ENCODE data around the gene HSF2BP. TPM values are rescaled to one million over a fixed set of nuclear protein-coding genes. Genes with fewer than 3 reads are reported as not detected.
"Not testable (repeated sequence)": the region's sequence is repeated elsewhere in the genome, so short reads cannot be mapped to it uniquely, and the experiment has no call there.

The HSF2BP gene
- total and polyA plus RNA-seq, 5 donors, result 0.18 to 0.42 (median 0.34) TPM

DNA sequence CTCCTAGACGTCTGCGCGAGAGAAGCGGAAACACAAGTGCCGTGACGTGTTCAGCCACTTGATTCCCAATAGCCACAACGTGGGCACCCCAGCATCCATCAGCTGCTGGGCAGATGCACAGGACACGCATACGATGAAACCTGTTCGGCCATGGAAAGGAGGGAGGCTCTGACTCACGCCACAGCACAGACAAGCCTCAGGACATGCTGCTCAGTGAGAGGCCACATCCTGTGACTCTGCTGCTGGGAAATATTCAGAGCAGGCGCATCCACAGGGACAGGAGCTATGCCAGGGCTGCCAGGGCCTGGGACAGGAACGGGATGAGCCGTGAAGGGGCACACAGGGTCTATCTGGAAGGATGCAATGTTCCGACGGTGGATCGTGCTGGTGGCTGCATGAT lies 171.1 kb downstream of the HSF2BP start:
- H3K27ac ChIP-seq (ENCODE audit: low read length); intact Hi-C loops (cut with DNase I); H3K9me3 ChIP-seq (ENCODE audit: control insufficient read depth, low read length); ATAC-seq; DNase-seq; H3K27me3 ChIP-seq (ENCODE audit: control insufficient read depth, insufficient read depth); H3K4me3 ChIP-seq (ENCODE audit: low read length); H3K4me1 ChIP-seq (ENCODE audit: control insufficient read depth, insufficient read depth, low read length): not testable (repeated sequence)
- no CpG with 5 or more reads among the region's 17 CpGs for WGBS

DNA sequence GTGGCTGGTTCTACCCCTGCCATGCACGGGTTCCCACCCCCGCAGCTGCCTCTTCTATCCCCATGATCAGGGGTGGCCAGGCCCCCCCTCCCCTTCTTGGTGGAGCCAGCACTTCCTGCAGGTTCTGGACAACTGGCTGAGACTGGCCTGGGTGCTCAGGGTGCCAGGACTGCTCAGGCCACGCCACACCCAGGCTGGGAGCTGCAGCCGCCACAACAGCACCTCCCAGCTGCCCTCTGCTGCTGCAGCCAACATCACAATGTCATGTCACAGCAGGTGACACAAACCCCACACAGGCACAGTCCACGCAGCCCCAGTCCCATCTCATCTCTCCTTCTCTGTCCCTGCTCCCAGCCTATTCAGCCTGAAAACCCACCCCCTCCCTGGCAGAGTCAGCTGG lies 173.2 kb downstream of the HSF2BP start:
- H3K4me1 ChIP-seq (ENCODE audit: control insufficient read depth, insufficient read depth, low read length); H3K27ac ChIP-seq (ENCODE audit: low read length); H3K4me3 ChIP-seq (ENCODE audit: low read length); H3K9me3 ChIP-seq (ENCODE audit: control insufficient read depth, low read length); intact Hi-C loops (cut with DNase I); H3K27me3 ChIP-seq (ENCODE audit: control insufficient read depth, insufficient read depth); DNase-seq: not testable (repeated sequence)
- peak in 1 of 2 donors; percentile 39 for ATAC-seq
- WGBS, result no CpG with 5 or more reads among the region's 5 CpGs

DNA sequence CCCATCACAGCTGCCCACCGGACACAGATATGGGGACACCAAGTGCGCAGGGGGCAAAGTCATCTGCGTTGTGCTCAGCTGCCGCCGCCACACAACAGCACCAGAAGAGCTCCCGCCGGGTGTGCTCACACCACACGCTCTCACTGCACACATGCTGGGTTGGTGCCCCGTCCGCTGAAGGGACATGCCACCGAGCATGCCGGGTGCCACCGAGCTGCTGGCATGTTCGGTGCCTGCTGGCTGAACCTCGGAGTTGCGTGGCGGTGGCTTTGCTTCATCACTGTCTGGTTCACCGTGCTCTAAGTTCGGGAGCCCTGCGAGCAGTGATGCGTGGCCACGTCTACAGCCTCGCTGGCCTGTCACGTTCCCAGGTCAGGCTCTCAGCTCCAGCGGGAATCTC lies 174.3 kb downstream of the HSF2BP start:
- H3K9me3 ChIP-seq (ENCODE audit: control insufficient read depth, low read length); H3K27me3 ChIP-seq (ENCODE audit: control insufficient read depth, insufficient read depth); H3K4me3 ChIP-seq (ENCODE audit: low read length); H3K27ac ChIP-seq (ENCODE audit: low read length); ATAC-seq; DNase-seq; intact Hi-C loops (cut with DNase I); H3K4me1 ChIP-seq (ENCODE audit: control insufficient read depth, insufficient read depth, low read length): not testable (repeated sequence)
- no CpG with 5 or more reads among the region's 25 CpGs for WGBS

DNA sequence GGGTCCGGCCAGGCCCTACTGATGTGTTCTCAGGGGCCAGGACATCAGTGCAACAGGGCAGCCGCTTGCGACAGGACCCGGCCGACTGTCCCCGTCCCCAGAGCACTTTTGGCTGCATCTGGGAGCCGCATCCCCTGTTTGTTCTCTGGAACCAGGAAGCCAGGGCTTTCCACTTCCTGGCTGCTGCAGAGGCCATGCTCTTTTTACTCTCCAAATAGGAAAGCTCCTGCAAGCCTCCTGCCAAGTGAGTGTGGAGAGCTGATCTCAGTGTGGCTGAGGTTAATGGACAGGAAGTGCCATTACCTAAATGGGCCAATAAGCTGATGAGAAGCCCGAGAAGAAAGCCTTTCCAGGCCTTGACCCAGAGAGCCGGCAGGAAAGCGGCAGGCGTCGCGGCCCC lies 180.1 kb downstream of the HSF2BP start:
- ATAC-seq, result peak; percentile 56 to 73

More for the DNA sequence above, 180.1 kb downstream of the HSF2BP start:
- H3K27ac ChIP-seq (ENCODE audit: low read length); H3K4me1 ChIP-seq (ENCODE audit: control insufficient read depth, insufficient read depth, low read length); DNase-seq; H3K4me3 ChIP-seq (ENCODE audit: low read length); H3K27me3 ChIP-seq (ENCODE audit: control insufficient read depth, insufficient read depth); intact Hi-C loops (cut with DNase I); H3K9me3 ChIP-seq (ENCODE audit: control insufficient read depth, low read length): not testable (repeated sequence)
- WGBS, result no CpG with 5 or more reads among the region's 13 CpGs

Small RNAs within 50 kb of the gene (microRNA-seq; reads per million reads assigned to microRNA genes)
- 0 reads per million in 2 donors for gene MIR6070

Other genes with a start within 250 kb of the HSF2BP start
- gene SIK1, start 232.4 kb downstream of the HSF2BP start, total RNA-seq, result 10 to 100 TPM; 13.0 to 63.9 (median 19.4) TPM
- 7.7 TPM for gene SIK1, start 232.4 kb downstream of the HSF2BP start, polyA plus RNA-seq
- gene RRP1B, start 72 bp upstream of the HSF2BP start, total RNA-seq, result 10 to 100 TPM; 10.5 to 12.5 (median 11.5) TPM
- gene RRP1B, start 72 bp upstream of the HSF2BP start, polyA plus RNA-seq, result 4.7 TPM
- 100 to 1,000 TPM in 1 of 4 donors, 10 to 100 TPM in 3; 74.9 to 102 (median 83.5) TPM for gene PDXK, start 59.6 kb upstream of the HSF2BP start, total RNA-seq
- 53.3 TPM for gene PDXK, start 59.6 kb upstream of the HSF2BP start, polyA plus RNA-seq
- gene CSTB, start 116.8 kb upstream of the HSF2BP start, total RNA-seq, result 10 to 100 TPM; 28.6 to 36.2 (median 31.8) TPM
- gene CSTB, start 116.8 kb upstream of the HSF2BP start, polyA plus RNA-seq, result 57.5 TPM
- gene RRP1, start 130.1 kb upstream of the HSF2BP start, total RNA-seq, result 10 to 100 TPM in 3 of 4 donors, 1 to 10 TPM in 1; 9.6 to 12.9 (median 11.1) TPM
- 7.2 TPM for gene RRP1, start 130.1 kb upstream of the HSF2BP start, polyA plus RNA-seq
- 10 to 100 TPM; 50.6 to 71.1 (median 62.5) TPM for gene AGPAT3, start 205.7 kb upstream of the HSF2BP start, total RNA-seq
- 32.0 TPM for gene AGPAT3, start 205.7 kb upstream of the HSF2BP start, polyA plus RNA-seq